Subcutaneous preadipocyte (primary cell): ENCODE measurements around the gene CYP2R1. TPM values are rescaled to one million over a fixed set of nuclear protein-coding genes. Genes with fewer than 3 reads are reported as not detected.

Experiments used
- small RNA-seq: library from RNA; depleted of rRNA; stranded (forward); fragments of <200 nt; gene quantifications from one replicate; pipeline ENCODE3, GENCODE V24; 2012
- total RNA-seq: library from RNA; depleted of rRNA; stranded (reverse); fragments of >200 nt; gene quantifications from 2 replicates; pipeline ENCODE4 v1.2.3, GENCODE V29; 2012

Gene CYP2R1, protein sequence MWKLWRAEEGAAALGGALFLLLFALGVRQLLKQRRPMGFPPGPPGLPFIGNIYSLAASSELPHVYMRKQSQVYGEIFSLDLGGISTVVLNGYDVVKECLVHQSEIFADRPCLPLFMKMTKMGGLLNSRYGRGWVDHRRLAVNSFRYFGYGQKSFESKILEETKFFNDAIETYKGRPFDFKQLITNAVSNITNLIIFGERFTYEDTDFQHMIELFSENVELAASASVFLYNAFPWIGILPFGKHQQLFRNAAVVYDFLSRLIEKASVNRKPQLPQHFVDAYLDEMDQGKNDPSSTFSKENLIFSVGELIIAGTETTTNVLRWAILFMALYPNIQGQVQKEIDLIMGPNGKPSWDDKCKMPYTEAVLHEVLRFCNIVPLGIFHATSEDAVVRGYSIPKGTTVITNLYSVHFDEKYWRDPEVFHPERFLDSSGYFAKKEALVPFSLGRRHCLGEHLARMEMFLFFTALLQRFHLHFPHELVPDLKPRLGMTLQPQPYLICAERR
- total RNA-seq, result 6.8 and 7.0 TPM in 2 replicates

DNA sequence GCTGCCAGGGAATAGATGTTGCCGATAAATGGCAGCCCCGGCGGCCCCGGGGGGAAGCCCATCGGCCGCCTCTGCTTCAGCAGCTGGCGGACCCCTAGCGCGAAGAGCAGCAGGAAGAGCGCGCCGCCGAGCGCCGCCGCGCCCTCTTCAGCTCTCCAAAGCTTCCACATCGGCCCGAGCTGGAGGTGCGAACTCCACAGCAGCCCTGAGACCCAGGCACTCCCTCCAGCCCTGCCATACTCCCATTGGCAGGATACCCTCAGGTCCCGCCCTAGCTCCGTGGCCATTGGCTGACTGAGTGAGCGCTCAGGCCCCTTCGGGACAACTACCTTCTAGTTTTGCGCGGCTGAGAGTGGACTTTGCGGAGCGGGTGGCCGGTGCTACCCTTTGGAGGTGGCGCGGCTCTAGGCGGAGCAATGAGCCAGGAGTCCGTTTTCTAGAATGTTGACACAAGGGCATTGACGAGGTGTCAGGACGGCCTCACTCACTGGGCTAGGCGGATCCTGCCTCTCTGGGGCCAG, at the start of gene CYP2R1:
TSS of gene CYP2R1 (minus strand) at position 196 of the 521 bp plus-strand sequence. CDS start at position 170, 26 bp downstream.

Small RNAs within 50 kb of the gene (small RNA-seq; reads per million reads assigned to genes)
- not detected for gene CALCP

Other genes with a start within 250 kb of the CYP2R1 start
- 1.8 and 3.3 TPM in 2 replicates for gene PDE3B, start 248.4 kb downstream of the CYP2R1 start, total RNA-seq
- not detected in 2 replicates for gene CALCA, start 80.1 kb upstream of the CYP2R1 start, total RNA-seq
- not detected in 2 replicates for gene CALCB, start 181.4 kb upstream of the CYP2R1 start, total RNA-seq
- 6.2 and 12.7 TPM in 2 replicates for gene INSC, start 222.7 kb upstream of the CYP2R1 start, total RNA-seq